Activated T-helper 9 cell treated with anti-CD3 and anti-CD28 coated beads, Interleukin-2, amount 50 U/mL, for 16 hours (primary cell): ENCODE data around the gene NHERF2.
"Not testable (repeated sequence)": the region's sequence is repeated elsewhere in the genome, so short reads cannot be mapped to it uniquely, and the experiment has no call there.

Experiments
- DNase-seq: peaks from one replicate; pipeline ENCODE4 v3.0.0-alpha.2; 2020; ENCODE audit warnings: low read depth

NHERF2 gene

GRCh38 chr16:2028146-2028545 is 1.4 kb downstream of the NHERF2 start:
- no peak for DNase-seq

GRCh38 chr16:2028620-2029220 is 2.0 kb downstream of the NHERF2 start:
- DNase-seq = no peak

DNA sequence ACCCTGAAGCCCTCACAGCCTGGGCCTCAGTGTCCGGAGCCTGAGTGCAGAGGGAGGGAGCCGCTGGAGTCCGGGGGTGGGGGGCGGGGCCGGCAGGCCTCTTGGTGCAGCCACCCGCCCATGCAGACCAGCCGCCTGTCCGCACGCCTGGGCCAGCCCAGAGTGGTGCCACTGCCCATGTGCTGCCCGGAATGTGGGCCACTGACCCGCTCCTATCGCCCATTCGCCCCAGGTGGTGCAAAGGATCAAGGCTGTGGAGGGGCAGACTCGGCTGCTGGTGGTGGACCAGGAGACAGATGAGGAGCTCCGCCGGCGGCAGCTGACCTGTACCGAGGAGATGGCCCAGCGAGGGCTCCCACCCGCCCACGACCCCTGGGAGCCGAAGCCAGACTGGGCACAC is 2.6 kb downstream of the NHERF2 start:
- DNase-seq = no peak

DNA sequence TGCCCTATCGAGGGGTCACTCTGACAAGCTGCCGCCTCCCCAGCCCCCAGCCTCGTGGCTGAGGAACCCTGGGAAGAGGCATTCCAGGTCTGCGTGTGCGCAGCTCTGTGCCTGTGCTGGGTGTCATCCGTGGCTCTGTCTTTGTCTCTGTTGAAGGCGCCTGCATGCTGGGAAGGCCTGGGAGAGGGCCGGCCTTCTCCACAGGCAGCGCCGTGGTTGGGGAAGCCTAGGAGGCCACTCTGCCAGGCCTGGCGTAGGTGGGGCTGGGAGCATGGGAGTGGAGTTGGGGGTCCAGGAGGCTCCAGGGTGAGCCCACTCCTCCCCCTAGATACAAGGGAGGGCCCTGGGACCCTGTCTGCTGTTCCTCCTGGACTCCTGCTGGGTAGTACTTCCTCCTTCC is 3.3 kb downstream of the NHERF2 start:
- no peak for DNase-seq

GRCh38 chr16:2031081-2031577 is 4.4 kb downstream of the NHERF2 start:
- DNase-seq = no peak

DNA sequence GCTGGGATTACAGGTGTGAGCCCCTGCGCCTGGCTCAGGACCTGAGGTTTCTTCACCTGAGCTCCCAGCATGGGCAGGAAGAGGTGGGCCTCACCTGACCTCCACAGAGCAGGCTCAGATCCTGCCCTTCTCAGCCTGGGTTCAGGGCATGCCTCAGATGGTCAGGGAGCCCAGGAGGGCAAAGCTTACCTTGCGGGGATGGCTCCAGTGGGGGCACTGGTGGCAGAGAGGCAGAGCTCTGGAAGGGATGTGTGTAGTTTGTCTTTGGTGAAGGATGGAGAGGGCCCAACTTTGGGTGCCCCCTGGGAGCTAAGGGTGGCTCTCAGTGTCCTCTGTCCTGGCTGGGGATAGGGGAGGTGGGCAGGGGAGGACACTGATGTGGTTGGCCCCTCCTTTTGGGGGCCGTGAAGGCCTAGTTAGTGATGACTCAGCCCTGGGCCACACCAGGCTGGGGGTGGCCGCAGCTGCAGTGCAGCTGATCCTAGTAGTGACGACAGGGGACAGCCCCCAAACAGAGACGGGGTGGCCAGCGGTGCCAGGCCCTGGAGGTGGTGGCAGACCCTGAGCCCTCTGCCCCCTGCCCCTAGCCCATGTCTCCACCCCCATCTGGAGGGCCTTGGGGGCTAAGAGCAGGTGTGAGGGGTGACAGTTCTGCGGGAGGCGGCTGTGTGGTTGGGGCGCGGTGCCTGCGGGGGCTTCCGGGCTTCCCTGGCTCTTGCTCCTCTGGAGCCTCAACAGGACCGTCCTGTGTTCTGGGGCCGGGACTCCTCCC is 5.8 kb downstream of the NHERF2 start:
- no peak for DNase-seq

DNA sequence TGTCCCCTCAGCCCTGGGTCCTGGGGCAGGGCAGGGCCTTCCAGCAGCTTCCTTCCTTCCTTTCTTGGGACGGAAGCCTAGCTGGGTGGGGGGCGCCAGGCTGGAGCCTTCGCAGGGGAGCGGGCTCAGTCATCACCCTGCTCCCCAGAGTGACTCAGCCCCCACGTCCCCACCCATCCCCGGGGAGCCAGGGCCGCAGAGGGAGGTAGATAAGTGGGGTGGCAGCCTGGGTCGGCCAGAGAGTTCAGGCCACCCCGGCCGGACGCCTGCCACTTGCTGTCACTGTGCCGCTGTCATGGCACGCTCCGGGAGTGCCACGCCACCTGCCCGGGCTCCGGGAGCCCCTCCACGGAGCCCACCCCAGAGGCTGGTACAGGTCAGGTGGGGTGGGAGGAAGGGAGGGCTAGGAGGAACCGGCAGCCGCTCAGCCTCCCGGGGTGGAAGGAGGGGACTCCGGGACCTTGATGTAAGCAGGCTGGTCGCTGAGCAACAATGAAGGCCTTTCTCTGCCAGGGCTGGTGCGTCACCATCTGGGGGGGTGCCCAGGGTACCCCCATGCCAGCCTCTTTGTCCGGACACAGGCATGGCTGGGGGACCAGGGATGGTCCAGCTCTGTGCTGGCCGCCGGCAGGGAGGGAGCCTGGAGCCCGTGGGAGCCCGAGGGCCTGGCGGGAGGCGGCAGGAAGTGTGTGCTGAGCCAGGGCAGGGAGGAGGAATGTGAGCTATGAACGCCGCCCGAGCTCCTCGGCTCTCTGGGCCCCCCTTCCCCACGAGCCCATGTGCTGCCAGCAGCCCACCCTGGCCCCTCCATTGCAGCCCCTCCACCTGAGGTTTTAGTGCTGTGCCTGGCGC is 6.6 kb downstream of the NHERF2 start:
- DNase-seq = no peak

GRCh38 chr16:2033909-2034695 is 7.4 kb downstream of the NHERF2 start:
- not testable (repeated sequence) for DNase-seq

DNA sequence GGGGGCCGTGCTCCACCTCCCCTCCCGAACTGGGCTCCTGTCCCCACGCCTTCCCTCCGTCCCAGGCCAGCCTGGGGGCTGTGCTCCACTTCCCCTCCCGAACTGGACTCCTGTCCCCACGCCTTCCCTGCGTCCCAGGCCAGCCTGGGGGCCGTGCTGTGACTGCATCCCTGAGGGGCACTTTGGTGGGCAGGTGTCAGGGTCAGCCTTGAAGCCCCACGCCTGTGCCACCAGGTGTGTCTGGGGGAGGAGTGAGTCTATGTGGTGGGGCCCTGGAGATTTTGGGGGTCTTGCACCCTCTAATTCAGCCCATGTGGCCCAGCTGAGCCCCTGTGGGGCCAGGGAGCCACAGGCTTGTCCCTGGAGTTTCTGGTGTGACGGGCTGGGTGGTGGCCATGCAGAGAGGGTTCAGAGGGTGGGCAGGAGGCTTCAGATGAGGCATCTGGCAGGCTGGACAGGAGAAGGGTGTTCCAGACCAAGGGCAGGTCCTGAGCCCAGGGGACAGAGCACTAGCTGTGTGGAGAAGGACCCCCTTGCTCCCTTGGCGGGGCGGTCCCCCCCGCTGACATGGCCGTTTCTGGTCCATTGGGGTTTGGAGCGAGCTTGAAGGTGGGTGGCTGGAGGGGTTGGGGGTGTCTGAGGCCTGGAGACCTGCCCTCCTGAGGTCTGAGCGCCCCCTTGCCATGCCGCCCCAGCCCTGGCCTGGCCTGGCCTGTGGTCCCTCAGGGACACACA is 8.2 kb downstream of the NHERF2 start:
- DNase-seq = no peak

DNA sequence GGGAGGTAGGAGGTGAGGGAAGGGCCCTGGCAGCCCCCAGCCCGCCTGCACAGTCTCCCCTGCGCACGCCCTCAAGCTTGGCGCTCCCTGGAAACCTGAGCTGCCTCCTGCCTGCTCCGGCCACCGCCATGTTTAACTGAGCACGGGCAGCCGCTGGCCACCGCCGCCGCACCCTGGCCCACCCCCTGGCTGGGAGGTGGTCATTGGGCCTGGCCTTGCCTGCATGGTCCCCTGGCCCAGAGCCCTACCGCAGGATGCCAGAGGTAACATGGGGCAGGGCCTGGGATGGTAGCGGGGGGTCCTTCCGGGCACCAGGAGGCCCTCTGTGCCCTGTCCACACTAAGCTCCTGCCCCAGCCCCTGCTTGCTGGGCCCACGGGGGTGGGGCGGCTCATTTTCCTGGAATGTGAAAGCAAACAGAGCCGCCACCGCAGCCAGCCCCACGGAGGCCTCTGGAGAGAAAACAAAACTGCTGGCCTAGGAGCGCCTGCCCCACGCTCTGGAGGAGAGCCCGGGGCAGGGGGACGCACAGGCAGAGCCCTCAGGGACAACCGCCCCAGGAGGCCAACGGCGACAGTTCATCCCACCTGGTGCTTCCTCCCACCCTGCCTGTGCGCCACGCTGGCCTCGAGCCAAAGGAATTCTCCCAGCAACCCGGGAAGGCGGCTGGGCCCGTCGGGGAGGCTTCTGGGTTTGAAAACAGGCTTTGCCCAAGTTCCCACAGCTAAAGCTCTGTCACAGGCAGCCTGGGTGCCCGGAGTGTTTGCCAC is 8.9 kb downstream of the NHERF2 start:
- DNase-seq = no peak

DNA sequence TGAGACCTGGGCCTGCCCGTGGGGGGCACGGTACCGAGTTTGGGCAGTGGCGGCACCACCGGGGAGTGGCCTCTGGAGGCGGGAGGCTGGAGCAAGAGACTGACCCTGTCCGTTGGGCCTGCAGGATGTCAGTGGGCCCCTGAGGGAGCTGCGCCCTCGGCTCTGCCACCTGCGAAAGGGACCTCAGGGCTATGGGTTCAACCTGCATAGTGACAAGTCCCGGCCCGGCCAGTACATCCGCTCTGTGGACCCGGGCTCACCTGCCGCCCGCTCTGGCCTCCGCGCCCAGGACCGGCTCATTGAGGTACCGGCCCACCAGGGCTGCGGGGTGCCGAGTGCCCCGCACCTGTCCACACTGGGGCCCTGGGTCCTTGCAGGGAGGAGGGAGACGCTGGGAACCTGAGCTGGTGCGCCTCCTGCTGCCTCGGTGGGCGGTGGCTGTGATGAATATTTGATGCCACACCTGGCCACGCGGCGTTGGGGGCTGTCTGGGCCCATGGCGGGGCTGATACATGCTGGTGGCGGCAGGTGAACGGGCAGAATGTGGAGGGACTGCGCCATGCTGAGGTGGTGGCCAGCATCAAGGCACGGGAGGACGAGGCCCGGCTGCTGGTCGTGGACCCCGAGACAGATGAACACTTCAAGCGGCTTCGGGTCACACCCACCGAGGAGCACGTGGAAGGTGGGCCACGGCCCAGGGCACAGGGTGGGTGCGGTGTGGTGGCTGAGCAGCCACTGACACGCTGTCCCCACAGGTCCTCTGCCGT is 9.7 kb downstream of the NHERF2 start:
- no peak for DNase-seq

DNA sequence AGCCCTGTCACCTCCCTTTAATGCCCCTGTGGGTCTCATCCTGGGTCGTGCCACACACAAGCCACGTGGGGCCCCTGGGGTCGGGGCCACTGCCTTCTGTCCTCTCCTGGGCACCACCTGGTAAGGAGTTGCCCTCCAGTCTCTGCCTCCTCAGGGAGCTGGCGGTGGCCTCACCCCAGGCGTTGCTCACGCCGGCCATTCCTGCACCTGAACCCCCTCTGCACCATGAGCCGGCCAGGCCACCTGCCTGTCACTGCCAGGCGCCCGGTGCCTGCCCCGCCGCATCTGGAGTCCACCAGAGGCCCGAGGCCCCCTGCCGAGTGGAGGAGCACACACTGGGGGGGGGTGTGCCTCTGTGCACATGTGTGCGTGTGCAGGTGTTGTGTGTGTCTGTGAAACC is 10.4 kb downstream of the NHERF2 start:
- no peak for DNase-seq

DNA sequence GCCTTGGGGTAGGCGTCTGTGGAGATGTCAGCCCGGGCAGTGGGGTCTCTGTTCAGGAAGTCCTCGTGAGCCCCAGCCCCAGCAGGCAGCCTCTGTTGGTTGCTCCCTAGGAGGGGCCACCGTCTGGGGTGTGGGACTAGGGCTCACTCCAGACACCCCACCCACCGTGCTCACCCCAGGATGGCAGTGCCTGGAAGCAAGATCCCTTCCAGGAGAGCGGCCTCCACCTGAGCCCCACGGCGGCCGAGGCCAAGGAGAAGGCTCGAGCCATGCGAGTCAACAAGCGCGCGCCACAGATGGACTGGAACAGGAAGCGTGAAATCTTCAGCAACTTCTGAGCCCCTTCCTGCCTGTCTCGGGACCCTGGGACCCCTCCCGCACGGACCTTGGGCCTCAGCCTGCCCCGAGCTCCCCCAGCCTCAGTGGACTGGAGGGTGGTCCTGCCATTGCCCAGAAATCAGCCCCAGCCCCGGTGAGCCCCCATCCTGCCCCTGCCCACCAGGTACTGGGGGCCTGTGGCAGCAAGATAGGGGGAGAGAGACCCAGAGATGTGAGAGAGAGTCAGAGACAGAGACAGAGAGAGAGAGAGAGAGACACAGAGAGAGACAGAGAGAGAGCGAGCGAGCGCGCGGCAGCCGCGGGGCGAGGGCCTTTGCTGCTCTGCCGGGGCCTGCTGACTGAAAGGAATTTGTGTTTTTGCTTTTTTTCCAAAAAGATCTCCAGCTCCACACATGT is 11.1 kb downstream of the NHERF2 start:
- DNase-seq = no peak

DNA sequence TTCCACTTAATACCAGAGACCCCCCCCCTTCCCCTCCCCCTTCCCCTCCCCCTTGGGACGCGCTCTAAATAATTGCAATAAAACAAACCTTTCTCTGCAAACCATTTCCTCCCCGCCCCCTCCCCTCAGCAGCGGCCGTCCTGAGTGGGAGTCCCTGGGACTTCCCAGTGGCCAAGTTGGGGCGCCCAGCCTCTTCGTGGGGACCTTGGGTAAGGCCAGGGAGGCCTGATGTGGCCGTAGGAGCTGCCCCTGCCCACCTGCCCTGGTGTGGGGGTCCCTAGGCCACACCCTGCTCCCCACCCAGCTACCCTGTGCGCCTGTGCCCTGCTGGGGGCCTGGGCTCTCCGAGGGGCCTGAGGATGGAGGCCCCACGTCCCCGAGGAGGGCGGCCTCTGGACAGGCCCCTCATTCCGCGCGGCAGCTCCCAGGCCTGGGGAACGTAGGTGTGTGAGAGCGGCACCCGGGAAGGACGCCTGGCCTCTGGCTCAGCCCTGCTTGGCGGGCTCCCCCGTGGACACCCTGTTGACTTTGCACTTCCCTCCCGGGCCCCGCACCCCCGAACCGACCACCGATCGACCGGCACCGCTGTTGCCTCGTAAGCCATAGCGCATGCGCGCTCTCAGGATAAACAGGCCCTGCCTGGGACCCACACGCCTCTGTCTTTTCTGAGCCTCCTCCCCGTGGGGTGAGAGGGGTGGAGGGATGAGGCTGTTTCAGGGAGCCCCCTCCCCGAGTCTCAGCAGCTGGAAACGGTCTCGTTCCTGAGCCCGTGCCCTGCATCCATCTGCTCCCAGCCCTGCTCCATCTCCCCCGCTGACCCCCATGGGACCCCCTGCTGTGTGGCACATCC is 11.9 kb downstream of the NHERF2 start:
- DNase-seq = no peak

- DNase-seq = no peak
Measured at GRCh38 chr16:2039274-2040031, 12.8 kb downstream of the NHERF2 start.

DNA sequence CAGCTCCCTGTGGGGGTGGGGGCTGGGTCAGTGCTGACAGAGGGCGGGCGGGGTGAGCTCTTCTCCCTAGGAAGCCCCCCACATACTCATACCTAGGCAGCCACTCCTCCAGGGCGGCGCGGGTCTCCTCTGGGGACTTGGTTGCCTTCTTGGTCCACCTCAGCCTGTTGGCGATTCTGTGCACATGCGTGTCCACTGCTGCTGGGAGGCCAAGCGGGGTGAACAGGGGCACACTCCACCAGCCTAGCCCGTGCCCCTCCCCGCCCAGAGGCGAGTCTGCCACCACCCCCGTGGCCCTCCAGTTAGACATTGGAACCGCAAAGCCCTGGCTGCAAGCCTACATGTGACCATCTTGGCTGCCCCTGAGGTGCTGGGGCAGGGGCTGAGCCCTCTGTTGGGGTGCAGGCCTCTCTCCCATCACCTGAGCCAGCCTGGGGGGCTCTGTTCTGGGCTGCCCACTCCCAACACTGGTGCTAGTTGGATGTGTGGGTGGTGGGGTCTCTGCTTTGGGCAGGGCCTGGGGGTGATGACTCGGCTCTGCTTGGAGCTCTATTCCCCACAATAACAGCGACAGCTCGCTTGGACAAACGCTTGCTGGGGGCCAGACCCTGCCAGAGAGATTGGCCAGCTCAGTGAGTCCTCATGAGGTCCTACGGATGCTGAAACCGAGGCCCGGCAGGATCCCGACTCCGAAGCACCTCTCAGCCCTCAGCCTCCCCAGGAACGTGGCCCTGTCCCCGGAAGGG is 13.5 kb downstream of the NHERF2 start:
- DNase-seq = no peak
